MM.1S (cell line): ENCODE results near the gene CD82.

Experiments
- DNase-seq: peaks from one replicate; pipeline ENCODE4 v3.0.0-alpha.2; 2015
- H2AFZ ChIP-seq: fragments of 300-600 bp; sonication (generic); 2 replicates; pipeline ENCODE4 v1.6.0; 2016; ENCODE audit warnings: antibody characterized with exemption, low read length
- H3F3A ChIP-seq: fragments of 300-600 bp; sonication (generic); 2 replicates; pipeline ENCODE4 v1.6.1; 2016; ENCODE audit warnings: mild to moderate bottlenecking, antibody characterized with exemption, low read length, moderate library complexity, mixed read lengths; ENCODE audit not compliant: insufficient read depth
- H3K27ac ChIP-seq: fragments of 300-600 bp; sonication (generic); 2 replicates; pipeline ENCODE4 v1.5.1; 2016; ENCODE audit warnings: mild to moderate bottlenecking, low read length
- H3K27me3 ChIP-seq: fragments of 300-600 bp; sonication (generic); replicated peaks from 2 replicates; pipeline ENCODE4 v1.6.0; 2016; ENCODE audit warnings: low read length; ENCODE audit not compliant: insufficient read depth
- H3K36me3 ChIP-seq: fragments of 300-600 bp; sonication (generic); replicated peaks from 2 replicates; pipeline ENCODE4 v1.6.1; 2016; ENCODE audit warnings: mild to moderate bottlenecking, low read length, mixed read lengths; ENCODE audit not compliant: insufficient read depth
- H3K4me1 ChIP-seq: fragments of 300-600 bp; sonication (generic); 2 replicates; pipeline ENCODE4 v1.6.1; 2016; ENCODE audit warnings: low read length, mixed read lengths
- H3K4me2 ChIP-seq: fragments of 300-600 bp; sonication (generic); 2 replicates; pipeline ENCODE4 v1.6.0; 2016; ENCODE audit warnings: low read depth, low read length
- H3K4me3 ChIP-seq: fragments of 300-600 bp; sonication (generic); 2 replicates; pipeline ENCODE4 v1.5.1; 2016; ENCODE audit warnings: low read length, mixed read lengths
- H3K79me2 ChIP-seq: fragments of 300-600 bp; sonication (generic); 2 replicates; pipeline ENCODE4 v1.6.1; 2016; ENCODE audit warnings: mixed run types, low read length, mixed read lengths
- H3K9ac ChIP-seq: fragments of 300-600 bp; sonication (generic); 2 replicates; pipeline ENCODE4 v1.6.1; 2016; ENCODE audit warnings: low read length, mixed read lengths
- H3K9me2 ChIP-seq: fragments of 300-600 bp; sonication (generic); replicated peaks from 2 replicates; pipeline ENCODE4 v1.6.1; 2016; ENCODE audit warnings: mild to moderate bottlenecking, low read length, mixed read lengths; ENCODE audit not compliant: insufficient read depth
- H3K9me3 ChIP-seq: fragments of 300-600 bp; sonication (generic); replicated peaks from 2 replicates; pipeline ENCODE4 v1.6.1; 2016; ENCODE audit warnings: mild to moderate bottlenecking, low read length, mixed read lengths; ENCODE audit not compliant: insufficient read depth
- H4K20me1 ChIP-seq: fragments of 300-600 bp; sonication (generic); 2 replicates; pipeline ENCODE4 v1.6.1; 2016; ENCODE audit warnings: mild to moderate bottlenecking, low read length, moderate library complexity, mixed read lengths; ENCODE audit not compliant: insufficient read depth
- CTCF ChIP-seq: fragments of 300-600 bp; sonication (generic); IDR thresholded peaks from 2 replicates; pipeline ENCODE4 v1.5.1; 2016; ENCODE audit warnings: antibody characterized with exemption, low read length, mixed read lengths
- EZH2 ChIP-seq: fragments of 300-600 bp; sonication (generic); optimal IDR thresholded peaks from 2 replicates; pipeline ENCODE3; 2017; ENCODE audit warnings: low read depth, mild to moderate bottlenecking, antibody characterized with exemption, low read length, mixed read lengths
- EZH2phosphoT487 ChIP-seq: fragments of 300-600 bp; sonication (generic); IDR thresholded peaks from 2 replicates; pipeline ENCODE4 v1.6.1; 2018; ENCODE audit warnings: antibody characterized with exemption, low read length

The CD82 gene

DNA sequence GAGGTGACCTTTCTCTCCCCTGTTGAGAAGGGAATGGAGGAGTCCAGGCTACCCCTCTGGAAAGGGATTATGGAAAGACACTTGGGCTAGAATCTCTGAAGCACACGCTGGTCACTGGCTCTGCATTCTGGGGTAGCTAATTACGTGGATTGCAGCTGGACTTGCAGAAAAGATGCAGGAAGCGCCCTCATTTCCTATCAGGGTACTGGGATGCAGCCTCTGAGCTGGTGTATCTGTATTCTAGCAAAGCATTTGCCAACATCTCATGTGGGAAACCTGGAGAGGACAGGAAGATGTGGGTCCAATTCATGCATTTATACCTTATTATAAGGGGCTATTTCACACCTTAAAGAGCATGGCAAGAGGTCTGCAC lies 44.3 kb downstream of the CD82 start:
- Histone ChIP-seq H2AFZ (no peak overlapping the region), H3K9ac (no peak overlapping the region), H4K20me1 (no peaks in the 10 kb centered on the region), H3K4me2 (no peak overlapping the region), H3K27ac (no peak overlapping the region), H3K4me1 (no peaks in the 10 kb centered on the region), H3F3A (no peaks in the 10 kb centered on the region), H3K27me3 (no peaks in the 10 kb centered on the region), H3K4me3 (no peak overlapping the region), H3K9me3 (no peaks in the 10 kb centered on the region), H3K79me2 (no peaks in the 10 kb centered on the region), H3K36me3 (peaks cover 3% of the 10 kb centered on the region; the same call in 1 of the 2 replicates), H3K9me2 (no peaks in the 10 kb centered on the region)
- no peak for TF ChIP-seq CTCF
- no peak for TF ChIP-seq EZH2phosphoT487
- DNase-seq: no peak

- Histone ChIP-seq H4K20me1 (no peaks in the 10 kb centered on the region), H3K9me2 (no peaks in the 10 kb centered on the region), H3K9ac (no peak overlapping the region), H2AFZ (no peak overlapping the region), H3K27ac (no peak overlapping the region), H3K79me2 (no peaks in the 10 kb centered on the region), H3K9me3 (no peaks in the 10 kb centered on the region), H3K4me2 (no peak overlapping the region), H3F3A (no peaks in the 10 kb centered on the region), H3K36me3 (peaks cover 3% of the 10 kb centered on the region; the same call in 1 of the 2 replicates), H3K27me3 (no peaks in the 10 kb centered on the region), H3K4me3 (no peak overlapping the region), H3K4me1 (no peaks in the 10 kb centered on the region)
- DNase-seq: no peak
- no peak for TF ChIP-seq CTCF
- no peak for TF ChIP-seq EZH2phosphoT487
- no peak for TF ChIP-seq EZH2
These were observed 44.9 kb downstream of the CD82 start for GRCh38 chr11:44610186-44610955.

GRCh38 chr11:44611088-44611487 lies 45.6 kb downstream of the CD82 start:
- Histone ChIP-seq H4K20me1 (no peaks in the 10 kb centered on the region), H3K9ac (no peak overlapping the region), H3K4me2 (no peak overlapping the region), H3K27me3 (no peaks in the 10 kb centered on the region), H3K4me1 (no peaks in the 10 kb centered on the region), H3F3A (no peaks in the 10 kb centered on the region), H3K9me3 (no peaks in the 10 kb centered on the region), H3K27ac (no peak overlapping the region), H3K4me3 (no peak overlapping the region), H3K36me3 (no peaks in the 10 kb centered on the region; the same call in 1 of the 2 replicates), H2AFZ (no peak overlapping the region), H3K9me2 (no peaks in the 10 kb centered on the region), H3K79me2 (no peaks in the 10 kb centered on the region)
- DNase-seq: no peak
- TF ChIP-seq EZH2phosphoT487 (no peak), EZH2 (no peak), CTCF (no peak)
